ENCODE measurements around the gene MYPN. TPM values are rescaled to one million over a fixed set of nuclear protein-coding genes. Genes with fewer than 3 reads are reported as not detected.

MYPN gene
- total and polyA plus RNA-seq, 4 donors: 0.01 to 0.08 (median 0.03) TPM; not detected in 1

GRCh38 chr10:68247931-68248330 is 138.6 kb downstream of the MYPN start:
- H3K27ac ChIP-seq (ENCODE audit: low read depth in 1 of 2, low read length in 2 of 2): no peak overlapping the region
- H3K4me3 ChIP-seq (ENCODE audit: low read depth in 1 of 3, low read length in 3 of 3): no peak overlapping the region
- no peak overlapping the region for H3K9ac ChIP-seq (ENCODE audit: low read depth in 1 of 2, low read length in 2 of 2)
- H3K9me3 ChIP-seq (ENCODE audit: control insufficient read depth in 4 of 4, low read length in 3 of 4): no peaks in the 10 kb centered on the region
- WGBS: 83% methylated on average over 6 of the region's 6 CpGs
- DNase-seq (ENCODE audit: low spot score): no peak
- no peaks in the 10 kb centered on the region for H3K27me3 ChIP-seq (ENCODE audit: control insufficient read depth in 4 of 4, insufficient read depth in 4 of 4, low read length in 3 of 4)
- no peaks in the 10 kb centered on the region for H3K4me1 ChIP-seq (ENCODE audit: control insufficient read depth in 4 of 4, insufficient read depth in 4 of 4, low read length in 3 of 4)
- H3K36me3 ChIP-seq (ENCODE audit: control insufficient read depth in 4 of 4, insufficient read depth in 3 of 4, low read depth in 1 of 4, low read length in 3 of 4): no peaks in the 10 kb centered on the region
- TF ChIP-seq, protein P1, sequence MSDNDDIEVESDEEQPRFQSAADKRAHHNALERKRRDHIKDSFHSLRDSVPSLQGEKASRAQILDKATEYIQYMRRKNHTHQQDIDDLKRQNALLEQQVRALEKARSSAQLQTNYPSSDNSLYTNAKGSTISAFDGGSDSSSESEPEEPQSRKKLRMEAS (IDR thresholded peaks at IDR 0.05): no peak
- TF ChIP-seq GABPA (IDR thresholded peaks at IDR 0.05 in 1 of 2, conservative IDR thresholded peaks at IDR 0.05 in 1 of 2) (no peak), FOXA1 (IDR thresholded peaks at IDR 0.05) (no peak), RXRA (IDR thresholded peaks at IDR 0.05) (no peak), RAD21 (IDR thresholded peaks at IDR 0.05) (no peak), HNF4A (conservative IDR thresholded peaks at IDR 0.05) (no peak), FOXA2 (IDR thresholded peaks at IDR 0.05) (no peak), EGR1 (IDR thresholded peaks at IDR 0.05; ENCODE audit: low read depth in 2 of 2) (no peak), JUND (IDR thresholded peaks at IDR 0.05) (no peak)
- TF ChIP-seq, protein P2, sequence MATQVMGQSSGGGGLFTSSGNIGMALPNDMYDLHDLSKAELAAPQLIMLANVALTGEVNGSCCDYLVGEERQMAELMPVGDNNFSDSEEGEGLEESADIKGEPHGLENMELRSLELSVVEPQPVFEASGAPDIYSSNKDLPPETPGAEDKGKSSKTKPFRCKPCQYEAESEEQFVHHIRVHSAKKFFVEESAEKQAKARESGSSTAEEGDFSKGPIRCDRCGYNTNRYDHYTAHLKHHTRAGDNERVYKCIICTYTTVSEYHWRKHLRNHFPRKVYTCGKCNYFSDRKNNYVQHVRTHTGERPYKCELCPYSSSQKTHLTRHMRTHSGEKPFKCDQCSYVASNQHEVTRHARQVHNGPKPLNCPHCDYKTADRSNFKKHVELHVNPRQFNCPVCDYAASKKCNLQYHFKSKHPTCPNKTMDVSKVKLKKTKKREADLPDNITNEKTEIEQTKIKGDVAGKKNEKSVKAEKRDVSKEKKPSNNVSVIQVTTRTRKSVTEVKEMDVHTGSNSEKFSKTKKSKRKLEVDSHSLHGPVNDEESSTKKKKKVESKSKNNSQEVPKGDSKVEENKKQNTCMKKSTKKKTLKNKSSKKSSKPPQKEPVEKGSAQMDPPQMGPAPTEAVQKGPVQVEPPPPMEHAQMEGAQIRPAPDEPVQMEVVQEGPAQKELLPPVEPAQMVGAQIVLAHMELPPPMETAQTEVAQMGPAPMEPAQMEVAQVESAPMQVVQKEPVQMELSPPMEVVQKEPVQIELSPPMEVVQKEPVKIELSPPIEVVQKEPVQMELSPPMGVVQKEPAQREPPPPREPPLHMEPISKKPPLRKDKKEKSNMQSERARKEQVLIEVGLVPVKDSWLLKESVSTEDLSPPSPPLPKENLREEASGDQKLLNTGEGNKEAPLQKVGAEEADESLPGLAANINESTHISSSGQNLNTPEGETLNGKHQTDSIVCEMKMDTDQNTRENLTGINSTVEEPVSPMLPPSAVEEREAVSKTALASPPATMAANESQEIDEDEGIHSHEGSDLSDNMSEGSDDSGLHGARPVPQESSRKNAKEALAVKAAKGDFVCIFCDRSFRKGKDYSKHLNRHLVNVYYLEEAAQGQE (IDR thresholded peaks at IDR 0.05): no peak
- TF ChIP-seq, protein P3, sequence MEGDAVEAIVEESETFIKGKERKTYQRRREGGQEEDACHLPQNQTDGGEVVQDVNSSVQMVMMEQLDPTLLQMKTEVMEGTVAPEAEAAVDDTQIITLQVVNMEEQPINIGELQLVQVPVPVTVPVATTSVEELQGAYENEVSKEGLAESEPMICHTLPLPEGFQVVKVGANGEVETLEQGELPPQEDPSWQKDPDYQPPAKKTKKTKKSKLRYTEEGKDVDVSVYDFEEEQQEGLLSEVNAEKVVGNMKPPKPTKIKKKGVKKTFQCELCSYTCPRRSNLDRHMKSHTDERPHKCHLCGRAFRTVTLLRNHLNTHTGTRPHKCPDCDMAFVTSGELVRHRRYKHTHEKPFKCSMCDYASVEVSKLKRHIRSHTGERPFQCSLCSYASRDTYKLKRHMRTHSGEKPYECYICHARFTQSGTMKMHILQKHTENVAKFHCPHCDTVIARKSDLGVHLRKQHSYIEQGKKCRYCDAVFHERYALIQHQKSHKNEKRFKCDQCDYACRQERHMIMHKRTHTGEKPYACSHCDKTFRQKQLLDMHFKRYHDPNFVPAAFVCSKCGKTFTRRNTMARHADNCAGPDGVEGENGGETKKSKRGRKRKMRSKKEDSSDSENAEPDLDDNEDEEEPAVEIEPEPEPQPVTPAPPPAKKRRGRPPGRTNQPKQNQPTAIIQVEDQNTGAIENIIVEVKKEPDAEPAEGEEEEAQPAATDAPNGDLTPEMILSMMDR (IDR thresholded peaks at IDR 0.05; ENCODE audit: low read depth, low read length, missing input control): no peak
- TF ChIP-seq, protein P4, sequence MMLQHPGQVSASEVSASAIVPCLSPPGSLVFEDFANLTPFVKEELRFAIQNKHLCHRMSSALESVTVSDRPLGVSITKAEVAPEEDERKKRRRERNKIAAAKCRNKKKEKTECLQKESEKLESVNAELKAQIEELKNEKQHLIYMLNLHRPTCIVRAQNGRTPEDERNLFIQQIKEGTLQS (IDR thresholded peaks at IDR 0.05): no peak
- TF ChIP-seq, protein P5, sequence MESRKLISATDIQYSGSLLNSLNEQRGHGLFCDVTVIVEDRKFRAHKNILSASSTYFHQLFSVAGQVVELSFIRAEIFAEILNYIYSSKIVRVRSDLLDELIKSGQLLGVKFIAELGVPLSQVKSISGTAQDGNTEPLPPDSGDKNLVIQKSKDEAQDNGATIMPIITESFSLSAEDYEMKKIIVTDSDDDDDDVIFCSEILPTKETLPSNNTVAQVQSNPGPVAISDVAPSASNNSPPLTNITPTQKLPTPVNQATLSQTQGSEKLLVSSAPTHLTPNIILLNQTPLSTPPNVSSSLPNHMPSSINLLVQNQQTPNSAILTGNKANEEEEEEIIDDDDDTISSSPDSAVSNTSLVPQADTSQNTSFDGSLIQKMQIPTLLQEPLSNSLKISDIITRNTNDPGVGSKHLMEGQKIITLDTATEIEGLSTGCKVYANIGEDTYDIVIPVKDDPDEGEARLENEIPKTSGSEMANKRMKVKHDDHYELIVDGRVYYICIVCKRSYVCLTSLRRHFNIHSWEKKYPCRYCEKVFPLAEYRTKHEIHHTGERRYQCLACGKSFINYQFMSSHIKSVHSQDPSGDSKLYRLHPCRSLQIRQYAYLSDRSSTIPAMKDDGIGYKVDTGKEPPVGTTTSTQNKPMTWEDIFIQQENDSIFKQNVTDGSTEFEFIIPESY (IDR thresholded peaks at IDR 0.05): no peak

DNA sequence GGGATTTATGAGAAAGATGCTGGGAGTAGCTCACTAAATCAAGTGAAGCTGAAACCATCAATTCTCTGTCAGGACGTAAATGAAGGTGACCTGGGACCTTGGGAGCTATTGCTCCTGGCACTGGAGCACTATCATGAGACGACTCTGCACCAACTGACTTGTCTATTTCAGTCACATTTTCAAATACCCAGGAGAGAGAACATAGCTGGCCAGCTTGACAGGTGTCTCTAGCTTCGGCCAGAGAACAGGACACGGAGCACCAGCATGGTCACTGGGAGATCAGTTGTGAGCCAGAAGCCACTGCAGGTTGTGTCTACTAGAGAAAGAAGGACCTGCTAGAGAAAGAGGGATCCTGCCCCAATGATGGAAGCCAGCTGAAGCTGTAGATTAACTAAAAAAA is 140.0 kb downstream of the MYPN start:
- no peak overlapping the region for H3K9ac ChIP-seq (ENCODE audit: low read depth in 1 of 2, low read length in 2 of 2)
- TF ChIP-seq TAF1 (conservative IDR thresholded peaks at IDR 0.05): no peak
- no peaks in the 10 kb centered on the region for H3K4me1 ChIP-seq (ENCODE audit: control insufficient read depth in 4 of 4, insufficient read depth in 4 of 4, low read length in 3 of 4)
- no peak overlapping the region for H3K27ac ChIP-seq (ENCODE audit: low read depth in 1 of 2, low read length in 2 of 2)
- no peaks in the 10 kb centered on the region for H3K36me3 ChIP-seq (ENCODE audit: control insufficient read depth in 4 of 4, insufficient read depth in 3 of 4, low read depth in 1 of 4, low read length in 3 of 4)
- no peak for DNase-seq (ENCODE audit: low spot score)
- H3K9me3 ChIP-seq (ENCODE audit: control insufficient read depth in 4 of 4, low read length in 3 of 4): no peaks in the 10 kb centered on the region
- H3K4me3 ChIP-seq (ENCODE audit: low read depth in 1 of 3, low read length in 3 of 3): no peak overlapping the region
- H3K27me3 ChIP-seq (ENCODE audit: control insufficient read depth in 4 of 4, insufficient read depth in 4 of 4, low read length in 3 of 4): no peaks in the 10 kb centered on the region
- 95% methylated on average over 4 of the region's 4 CpGs for WGBS
